DMS114 treated with DMSO at 0.1 percent for 48 hours (cell line): ENCODE results near the gene TCN2.
"Not testable (repeated sequence)": the region's sequence is repeated elsewhere in the genome, so short reads cannot be mapped to it uniquely, and the experiment has no call there.

Experiments used
- DNase-seq: peaks from one replicate; lab custom pipeline; 2025; ENCODE audit not compliant: unreplicated experiment; lab: John Stamatoyannopoulos, UW

Gene TCN2

DNA sequence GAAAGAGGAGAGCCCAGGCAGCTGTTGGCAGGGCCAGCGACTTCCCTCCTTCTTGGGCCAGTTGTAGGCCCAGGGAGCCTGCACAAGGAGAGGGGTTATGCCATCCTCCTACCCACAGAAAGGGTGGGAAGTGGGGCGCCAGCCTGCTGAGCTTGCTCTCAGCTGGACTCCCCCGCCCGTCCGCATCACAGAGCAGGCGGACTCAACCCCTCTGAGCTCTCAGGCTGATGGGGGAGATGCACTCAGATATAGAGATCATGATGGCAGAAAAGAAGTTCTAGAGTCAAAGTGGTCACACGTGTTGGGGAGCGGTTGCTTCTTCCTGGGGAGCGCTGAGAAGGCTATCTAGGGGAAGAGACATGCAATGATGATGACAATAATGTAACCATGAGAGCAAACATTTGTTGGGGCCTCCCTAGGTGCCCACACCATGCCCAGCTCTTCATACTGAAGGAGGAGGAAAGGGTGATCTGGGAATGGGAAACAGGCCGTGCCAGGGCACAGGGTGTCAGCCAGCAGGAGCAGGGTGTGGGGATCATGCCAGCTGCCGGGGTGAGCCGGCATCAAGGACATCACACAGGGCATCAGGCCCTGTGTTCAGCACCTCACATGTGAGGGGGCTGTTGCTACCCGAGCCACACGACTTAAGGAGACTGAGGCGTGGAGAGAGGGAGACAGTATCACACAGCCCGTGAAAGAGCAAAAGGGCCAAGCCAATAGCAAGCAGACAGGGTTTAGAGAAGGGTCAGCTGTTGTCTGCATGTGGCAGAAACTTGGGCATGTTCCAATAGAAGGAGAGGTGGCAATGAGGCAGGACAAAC is 36.3 kb downstream of the TCN2 start:
- DNase-seq: no peak

DNA sequence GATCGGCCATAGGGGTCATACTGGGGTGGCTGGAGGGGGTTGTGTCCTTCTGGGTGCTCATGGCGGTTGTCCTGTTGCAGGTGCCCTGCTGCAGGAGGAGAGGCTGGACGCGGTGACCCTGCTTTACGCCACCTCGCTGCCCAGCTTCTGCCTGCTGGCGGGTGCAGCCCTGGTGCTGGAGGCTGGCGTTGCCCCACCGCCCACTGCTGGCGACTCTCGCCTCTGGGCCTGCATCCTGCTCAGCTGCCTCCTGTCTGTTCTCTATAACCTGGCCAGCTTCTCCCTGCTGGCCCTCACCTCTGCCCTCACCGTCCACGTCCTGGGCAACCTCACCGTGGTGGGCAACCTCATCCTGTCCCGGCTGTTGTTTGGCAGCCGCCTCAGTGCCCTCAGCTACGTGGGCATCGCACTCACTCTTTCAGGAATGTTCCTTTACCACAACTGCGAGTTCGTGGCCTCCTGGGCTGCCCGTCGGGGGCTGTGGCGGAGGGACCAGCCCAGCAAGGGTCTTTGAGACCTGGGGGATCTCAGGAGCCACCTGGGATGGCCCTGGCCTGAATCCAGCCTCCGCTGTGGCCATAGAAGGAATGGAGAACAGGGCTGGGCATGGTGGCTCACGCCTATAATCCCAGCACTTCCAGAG is 39.7 kb downstream of the TCN2 start:
- DNase-seq: no peak

DNA sequence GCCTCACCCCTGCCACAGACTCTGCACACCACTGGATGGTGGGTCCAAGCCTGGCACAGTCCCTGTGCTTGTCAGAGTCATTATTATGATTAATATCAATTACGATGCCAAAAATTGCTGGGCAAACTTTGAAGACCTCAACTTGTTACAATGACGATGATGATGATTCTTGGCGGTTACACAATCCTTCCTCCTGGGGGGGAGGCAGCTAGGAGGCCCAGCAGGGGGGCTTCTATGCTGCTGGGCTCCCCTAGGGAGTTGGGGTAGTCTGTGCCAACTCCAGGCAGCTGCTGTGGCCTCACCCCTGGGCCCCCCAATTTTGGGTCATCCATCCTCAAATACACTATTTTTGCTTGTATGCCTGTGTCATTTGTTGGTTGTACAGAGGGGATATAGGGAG is 40.6 kb downstream of the TCN2 start:
- DNase-seq: no peak

DNA sequence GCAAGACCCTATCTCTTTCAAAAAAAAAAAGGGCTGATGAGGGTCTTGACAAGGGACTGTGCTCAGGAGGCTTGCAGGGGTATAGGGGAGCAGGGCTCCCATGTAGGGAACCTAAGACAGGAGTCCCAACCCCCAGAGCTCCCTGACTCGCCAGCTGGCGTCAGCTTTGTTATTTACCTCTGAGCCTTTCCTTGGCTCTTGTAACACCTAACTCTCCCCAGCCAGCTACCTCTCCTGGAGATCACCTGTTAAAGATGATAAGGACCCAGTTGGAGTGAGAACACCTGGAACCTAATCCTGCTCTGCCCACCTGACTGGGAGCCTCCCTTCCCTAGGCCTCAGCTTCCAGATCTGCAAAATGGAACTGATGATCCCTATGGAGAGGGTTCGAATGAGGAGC is 41.9 kb downstream of the TCN2 start:
- no peak for DNase-seq

GRCh38 chr22:30649430-30650007 is 42.5 kb downstream of the TCN2 start:
- no peak for DNase-seq

DNA sequence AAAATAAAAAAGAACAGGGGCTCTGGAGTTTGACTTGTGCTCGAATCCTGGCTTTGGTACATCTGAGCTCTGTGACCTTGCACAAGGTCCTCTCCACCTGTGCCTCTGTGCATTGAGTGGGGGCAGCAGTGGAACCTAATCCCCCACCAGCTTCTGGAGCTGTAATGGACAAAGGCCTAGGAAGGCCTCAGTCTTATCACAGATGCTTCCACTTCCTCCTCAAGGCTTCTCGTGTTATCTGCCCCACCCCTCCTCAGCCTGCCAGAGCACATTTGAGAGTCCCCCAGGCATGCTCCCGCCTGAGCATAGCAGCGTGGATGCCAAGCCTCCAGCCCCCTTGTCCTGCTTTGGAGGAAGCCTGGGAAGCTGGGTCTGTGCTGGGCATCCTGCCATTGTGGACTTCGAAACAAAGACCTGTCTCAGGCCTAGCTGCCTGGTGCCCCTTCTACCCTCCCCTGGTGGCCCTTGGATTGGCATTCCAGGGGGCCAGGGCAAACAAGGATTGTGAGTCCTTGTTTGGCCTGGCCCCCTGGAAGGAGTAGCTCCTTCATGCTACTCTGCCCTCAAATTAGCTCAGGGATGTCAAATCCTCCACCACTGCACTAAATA is 43.6 kb downstream of the TCN2 start:
- no peak for DNase-seq

DNA sequence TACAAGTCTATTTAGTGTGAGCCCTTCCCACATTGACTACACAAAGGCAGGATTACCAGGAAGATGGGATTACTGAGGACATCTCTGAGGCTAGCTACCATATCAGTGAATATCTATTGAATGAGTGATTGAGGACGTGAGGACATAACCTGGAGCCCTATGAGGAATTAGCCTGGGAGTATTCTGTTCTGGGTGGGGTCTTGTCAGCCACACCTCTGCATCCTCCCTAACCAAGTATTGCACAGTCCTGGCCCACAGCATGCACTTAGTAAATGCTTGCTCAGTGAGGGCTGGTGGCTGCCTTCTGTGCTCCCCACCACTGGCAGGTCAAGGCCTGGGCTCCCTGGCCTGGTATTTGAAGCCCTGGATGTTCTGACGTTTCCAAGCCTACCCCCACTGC is 45.9 kb downstream of the TCN2 start:
- DNase-seq: no peak

DNA sequence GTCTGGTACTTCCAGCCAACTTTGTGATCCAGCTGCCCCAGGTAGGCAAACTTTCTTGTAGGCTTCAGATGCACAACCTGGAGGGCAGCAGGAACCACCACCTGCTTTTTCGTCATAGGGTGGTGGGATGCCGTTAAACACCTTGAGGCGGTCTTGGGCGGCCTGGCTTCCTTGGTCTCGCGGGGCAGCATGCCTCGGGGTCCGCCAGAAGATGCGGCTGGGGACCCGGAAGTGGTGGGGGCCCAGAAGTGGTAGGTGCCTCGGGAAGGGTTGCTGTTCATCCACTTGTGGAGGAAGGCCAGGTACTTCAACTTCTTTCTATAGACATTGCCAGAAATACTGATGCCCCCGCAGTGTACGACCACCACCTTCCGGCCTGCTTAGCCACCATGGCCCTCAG is 47.4 kb downstream of the TCN2 start:
- DNase-seq: no peak

DNA sequence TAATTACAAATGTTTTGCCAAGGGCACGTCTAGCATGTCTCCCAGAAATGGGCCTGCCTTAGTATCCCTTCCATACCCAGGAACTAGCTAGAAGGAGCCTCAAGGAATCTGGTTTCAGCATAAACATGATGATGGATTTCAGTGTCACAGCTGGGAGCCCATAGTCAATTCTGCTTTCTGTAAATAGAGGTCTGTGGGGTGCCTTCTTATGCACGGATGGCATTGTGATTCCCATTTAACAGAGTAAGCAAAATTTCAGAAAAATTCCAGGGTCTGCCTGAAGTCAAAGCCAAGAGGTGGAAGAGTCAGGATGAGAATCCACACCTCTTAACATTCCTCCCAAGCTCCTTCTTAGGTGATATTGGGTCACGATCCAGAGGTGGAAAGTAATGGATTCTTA is 48.6 kb downstream of the TCN2 start:
- DNase-seq: no peak

DNA sequence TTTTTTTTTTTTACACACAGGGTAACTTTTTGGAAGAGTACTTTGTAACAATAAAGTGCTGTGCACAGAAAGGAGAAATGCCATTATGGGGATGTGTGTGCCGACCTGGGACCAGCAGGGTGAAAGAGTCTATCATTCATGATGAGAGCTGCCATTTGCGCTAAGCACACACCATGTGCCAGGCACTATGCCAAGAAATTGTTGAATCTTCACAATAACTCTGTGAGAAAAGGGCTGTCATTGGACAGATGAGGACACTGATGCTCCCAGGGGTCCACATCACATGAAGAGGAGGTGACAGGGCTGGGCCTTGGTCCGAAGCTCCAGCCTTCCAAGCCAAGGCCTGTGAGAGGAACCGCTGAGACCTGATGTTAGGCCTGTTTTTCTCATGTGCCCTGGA is 55.1 kb downstream of the TCN2 start:
- no peak for DNase-seq

- DNase-seq: no peak
Observed at GRCh38 chr22:30664798-30665197, 57.8 kb downstream of the TCN2 start.

GRCh38 chr22:30665266-30665665 is 58.3 kb downstream of the TCN2 start:
- DNase-seq: no peak

- DNase-seq: no peak
Observed at GRCh38 chr22:30665786-30666185, 58.8 kb downstream of the TCN2 start.

DNA sequence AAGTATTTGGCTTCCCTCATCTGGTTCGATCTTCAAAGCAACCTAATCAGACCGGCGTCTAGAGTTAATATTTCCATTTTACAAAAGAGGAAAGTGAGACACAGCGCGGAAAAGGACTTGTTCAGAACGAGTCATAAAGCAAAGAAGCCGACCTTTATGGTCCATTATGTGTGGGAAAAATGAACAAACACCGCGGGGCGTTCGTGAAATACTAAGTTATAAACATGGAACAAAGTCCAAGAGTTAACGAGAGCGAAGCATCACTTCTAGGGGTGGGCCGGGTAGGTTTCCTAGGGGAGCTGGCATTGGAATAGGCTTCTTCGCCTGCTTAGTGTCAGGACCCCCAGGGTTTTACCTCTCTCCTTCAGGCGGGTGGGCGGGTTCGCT is 60.1 kb downstream of the TCN2 start:
- no peak for DNase-seq

DNA sequence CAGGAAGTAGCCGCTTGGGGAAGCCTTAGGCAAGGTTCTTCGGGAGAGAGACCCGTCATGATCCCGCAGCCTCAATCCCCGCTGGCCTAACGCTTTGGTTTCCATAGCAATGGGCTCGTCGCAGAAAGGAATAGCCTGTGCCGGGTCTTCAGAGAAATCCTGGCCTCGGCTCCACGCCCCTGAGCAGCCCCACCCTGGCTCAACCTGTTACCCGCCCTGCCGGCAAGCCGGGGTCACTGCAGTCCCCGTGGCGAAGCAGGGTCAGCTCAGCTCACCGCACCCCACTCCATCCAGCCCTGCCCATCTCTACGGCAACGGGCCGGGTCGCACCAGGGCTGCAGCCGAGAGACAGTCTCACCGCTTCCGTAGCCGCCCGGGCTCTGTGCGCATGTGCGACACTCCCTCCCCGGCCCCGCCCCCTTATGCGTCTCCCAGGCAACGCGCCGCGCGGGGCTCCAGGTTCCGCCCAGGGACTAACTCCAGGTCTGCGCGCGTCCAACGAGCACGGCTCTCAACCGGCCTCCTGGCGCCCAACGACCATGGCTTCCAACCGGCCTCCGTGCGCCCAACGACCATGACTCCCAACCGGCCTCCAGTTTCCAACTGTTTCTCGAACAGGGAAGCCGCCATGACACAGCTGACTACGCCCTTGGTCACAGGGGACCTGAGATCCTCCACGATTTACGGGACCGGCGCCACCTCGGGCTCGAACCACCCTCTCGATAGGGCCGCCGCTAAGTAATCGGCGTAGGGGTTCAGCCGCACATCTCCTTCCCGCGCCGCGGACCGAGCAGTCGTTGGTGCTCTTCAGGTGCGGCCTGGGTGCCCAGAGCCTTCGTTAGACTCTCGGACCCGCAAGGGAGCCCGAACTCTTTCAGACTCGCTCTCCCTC is 60.8 kb downstream of the TCN2 start, which contains the start of gene DUSP18:
TSS of gene DUSP18 (minus strand) at position 382 of the 892 bp plus-strand sequence. CDS start 3,872 bp downstream, outside the sequence.
- peak; percentile 64 for DNase-seq

DNA sequence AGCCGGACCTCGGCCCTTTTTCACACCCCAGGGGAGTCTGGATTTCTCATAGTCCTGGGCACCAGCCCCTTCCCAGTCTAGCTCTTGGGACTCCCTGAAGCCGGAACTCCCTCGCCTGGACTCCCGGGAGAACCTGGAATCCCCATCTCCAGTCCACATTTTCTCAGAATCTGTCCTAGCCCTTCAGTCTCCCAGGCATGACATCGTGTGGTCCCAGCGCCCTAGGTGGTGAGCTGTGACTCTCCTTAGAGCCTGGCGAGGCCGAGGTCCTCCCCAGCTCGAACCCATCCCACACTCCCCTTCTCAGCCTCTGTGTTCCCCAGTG is 61.4 kb downstream of the TCN2 start:
- no peak for DNase-seq

DNA sequence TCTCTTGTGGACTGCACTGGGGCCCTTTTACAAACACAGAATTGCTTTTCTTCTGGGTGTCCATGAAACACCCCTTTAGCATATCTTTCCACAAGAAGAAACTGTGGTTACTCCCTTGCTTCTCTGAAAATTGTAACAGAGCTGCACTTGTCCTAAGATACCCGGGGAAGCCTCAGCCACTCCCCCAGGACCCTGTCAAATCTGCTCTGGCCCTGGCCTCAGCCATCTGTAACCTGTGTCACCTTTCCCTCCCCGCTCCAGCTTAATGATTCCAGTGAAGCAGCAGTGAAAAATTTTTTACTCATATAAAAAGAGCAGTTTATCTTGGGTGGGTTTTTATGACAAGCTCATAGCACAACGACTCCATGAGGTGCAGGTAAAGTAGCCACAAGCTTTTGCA is 64.1 kb downstream of the TCN2 start:
- DNase-seq: no peak

- no peak for DNase-seq
Observed at GRCh38 chr22:30673136-30673535, 66.2 kb downstream of the TCN2 start.

DNA sequence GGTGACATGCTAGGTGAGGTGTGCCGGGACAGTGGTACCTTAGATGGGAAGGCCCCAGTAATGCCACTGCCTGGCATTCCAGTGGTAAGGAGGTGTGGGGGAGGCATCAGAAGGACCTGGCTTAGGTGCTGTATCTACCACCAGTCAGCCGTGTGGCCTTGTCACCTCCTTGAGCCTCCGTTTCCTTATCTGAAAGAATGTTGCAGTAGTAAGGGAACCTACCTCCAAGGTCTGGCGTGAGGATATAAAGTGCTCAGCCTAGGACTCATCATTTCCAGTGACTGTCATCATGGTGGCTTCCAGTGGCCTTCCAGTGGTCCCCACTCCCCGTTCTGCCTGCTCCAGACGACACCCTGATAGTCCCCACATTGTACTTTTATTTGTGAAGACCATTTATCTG is 67.5 kb downstream of the TCN2 start:
- no peak for DNase-seq

- no peak for DNase-seq
Observed at GRCh38 chr22:30675436-30675835, 68.5 kb downstream of the TCN2 start.

- DNase-seq: not testable (repeated sequence)
Observed at GRCh38 chr22:30676565-30676964, 69.6 kb downstream of the TCN2 start.
